Endometrium (tissue), 2 donors: ENCODE results near the gene PRPF31.
A peak's percentile ranks its signal among the peaks of the same experiment; 100 is the strongest.

ENCODE experiments used
- FAIRE-seq: peaks from 2 replicates; lab custom pipeline; 2012; peaks lifted over from hg19 to GRCh38; lab: Jason Lieb, UNC
- donor health status: control.
- donor health status: control.

PRPF31 gene

GRCh38 chr19:54108496-54108895 is 7.1 kb upstream of the PRPF31 start:
- no peak for FAIRE-seq

- FAIRE-seq = no peak
These were observed 5.9 kb upstream of the PRPF31 start for GRCh38 chr19:54109651-54110050.

GRCh38 chr19:54114340-54115108 is 1.0 kb upstream of the PRPF31 start:
- no peak for FAIRE-seq

DNA sequence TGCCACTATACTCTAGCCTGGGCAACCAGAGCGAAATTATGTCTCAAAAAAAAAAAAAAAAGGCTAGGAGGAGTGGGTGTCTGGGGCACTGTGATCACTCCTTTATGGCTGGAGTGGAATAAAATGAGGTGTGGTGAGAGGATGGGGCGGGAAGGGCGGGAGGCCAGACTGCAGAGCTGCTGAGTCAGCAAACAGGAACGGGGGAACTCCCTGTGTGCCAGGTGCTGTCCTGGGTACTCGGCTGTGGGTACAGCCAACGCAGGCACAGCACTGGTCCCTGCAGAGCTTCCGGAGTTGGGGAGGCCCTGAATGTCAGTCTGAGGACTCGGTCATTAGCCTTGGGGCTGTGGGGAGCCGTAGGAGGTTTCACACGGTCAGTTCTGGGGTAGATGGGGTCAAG is 5.7 kb downstream of the PRPF31 start:
- FAIRE-seq = no peak

DNA sequence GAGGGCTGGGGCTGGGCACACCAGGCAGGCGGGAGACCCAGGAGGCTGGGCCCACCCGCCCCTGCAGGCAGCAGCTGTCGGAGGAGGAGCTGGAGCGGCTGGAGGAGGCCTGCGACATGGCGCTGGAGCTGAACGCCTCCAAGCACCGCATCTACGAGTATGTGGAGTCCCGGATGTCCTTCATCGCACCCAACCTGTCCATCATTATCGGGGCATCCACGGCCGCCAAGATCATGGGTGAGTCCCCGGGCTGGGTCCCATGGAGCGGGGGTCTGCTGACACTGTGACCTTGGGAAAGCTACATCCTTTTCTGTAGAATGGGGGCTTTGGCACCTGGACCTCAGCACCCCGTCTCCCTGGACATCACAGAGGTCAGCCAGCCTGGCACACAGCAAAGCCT is 8.1 kb downstream of the PRPF31 start:
- no peak for FAIRE-seq

DNA sequence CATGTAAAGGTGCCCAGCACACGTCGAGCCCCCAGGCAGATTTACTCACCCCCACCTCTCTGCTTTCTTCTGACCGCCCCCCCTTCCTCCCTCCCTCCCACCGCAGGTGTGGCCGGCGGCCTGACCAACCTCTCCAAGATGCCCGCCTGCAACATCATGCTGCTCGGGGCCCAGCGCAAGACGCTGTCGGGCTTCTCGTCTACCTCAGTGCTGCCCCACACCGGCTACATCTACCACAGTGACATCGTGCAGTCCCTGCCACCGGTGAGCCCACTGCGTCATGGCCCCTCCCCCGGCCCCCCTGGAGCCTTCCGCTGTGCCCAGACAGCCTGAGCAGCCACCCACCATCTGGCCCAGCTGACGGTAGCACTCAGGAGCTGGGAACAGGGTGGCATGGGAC is 8.8 kb downstream of the PRPF31 start:
- no peak for FAIRE-seq

GRCh38 chr19:54125713-54126112 is 10.2 kb downstream of the PRPF31 start:
- FAIRE-seq = no peak

DNA sequence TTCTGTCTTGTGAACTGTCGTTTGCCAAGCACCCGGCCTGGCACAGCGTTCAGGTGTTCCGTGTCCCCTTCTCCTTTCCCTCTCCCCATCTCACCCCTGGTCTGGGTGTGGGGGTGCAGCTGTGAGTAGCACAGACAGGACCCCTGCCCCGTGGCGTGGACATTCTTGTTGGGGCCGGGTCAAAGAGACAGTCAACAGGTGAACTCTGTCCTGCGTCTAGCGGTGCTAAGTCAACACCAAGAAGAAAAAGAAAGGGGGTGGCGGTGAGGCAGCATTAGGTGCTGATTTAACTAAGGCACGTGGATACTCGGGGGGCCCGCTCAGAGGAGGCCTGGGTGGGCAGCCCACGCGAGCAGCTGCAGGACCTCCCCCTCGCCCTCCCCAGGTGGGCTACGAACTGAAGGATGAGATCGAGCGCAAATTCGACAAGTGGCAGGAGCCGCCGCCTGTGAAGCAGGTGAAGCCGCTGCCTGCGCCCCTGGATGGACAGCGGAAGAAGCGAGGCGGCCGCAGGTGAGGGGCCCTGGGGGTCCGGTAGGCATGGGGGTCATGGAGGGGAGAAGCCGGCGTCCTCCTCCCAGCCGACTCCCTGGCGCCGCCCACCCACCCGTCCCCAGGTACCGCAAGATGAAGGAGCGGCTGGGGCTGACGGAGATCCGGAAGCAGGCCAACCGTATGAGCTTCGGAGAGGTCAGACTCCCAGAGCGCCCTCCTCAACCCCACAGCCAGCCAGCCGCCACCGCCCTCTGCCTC is 12.3 kb downstream of the PRPF31 start:
- FAIRE-seq = no peak

- no peak for FAIRE-seq
These were observed 12.8 kb downstream of the PRPF31 start for GRCh38 chr19:54128441-54128725.

DNA sequence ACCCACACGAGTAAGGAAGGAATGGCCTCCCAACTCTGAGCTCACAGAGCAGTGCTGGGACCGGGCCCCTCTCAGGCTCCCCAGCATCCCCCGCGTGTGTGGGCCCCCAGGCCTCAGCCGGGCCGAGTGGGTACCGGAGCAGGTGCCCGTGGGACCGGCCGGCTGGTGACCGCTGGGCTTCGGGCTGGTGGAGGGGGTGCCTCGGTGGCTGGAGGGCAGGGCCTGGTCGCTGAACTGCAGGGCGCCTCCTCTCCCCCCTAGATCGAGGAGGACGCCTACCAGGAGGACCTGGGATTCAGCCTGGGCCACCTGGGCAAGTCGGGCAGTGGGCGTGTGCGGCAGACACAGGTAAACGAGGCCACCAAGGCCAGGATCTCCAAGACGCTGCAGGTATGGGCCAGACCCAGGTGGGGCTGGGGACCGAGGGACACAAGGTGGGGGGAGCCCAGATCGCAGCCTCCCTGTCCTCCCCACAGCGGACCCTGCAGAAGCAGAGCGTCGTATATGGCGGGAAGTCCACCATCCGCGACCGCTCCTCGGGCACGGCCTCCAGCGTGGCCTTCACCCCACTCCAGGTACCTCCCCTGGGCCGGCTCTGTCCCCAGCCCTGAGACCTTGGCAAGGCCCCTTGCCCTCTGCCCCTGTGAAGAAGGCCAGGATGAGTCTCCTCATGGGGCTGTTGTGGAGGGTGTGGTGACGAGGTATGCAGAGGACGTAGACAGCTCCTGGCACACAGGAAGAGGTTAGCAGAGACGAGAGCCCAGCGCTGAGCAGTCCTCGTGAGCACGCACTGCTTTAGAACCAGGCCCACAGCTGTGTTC is 13.5 kb downstream of the PRPF31 start:
- no peak for FAIRE-seq

DNA sequence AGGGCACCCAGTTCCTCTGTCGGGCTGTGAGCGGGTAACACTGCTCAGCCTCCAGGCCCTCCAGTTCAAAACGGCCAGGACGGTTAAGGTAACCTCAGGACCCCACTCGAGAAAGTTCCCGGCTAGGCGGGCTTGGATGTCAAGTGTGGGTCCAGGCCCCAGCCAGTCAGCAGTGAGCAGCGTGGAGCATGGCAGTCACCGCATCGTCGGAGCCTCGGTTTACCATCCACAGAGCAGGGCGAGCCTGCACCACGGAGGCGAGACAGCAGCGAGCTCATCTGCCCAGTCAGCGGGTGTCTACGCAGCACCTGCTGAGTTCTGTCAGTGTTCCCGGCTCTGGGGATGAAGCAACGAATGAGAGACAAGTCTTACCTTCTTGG is 14.1 kb downstream of the PRPF31 start:
- no peak for FAIRE-seq

- no peak for FAIRE-seq
These were observed 17.9 kb downstream of the PRPF31 start for GRCh38 chr19:54133312-54133956.

GRCh38 chr19:54133957-54134590 is 18.5 kb downstream of the PRPF31 start:
- no peak for FAIRE-seq

DNA sequence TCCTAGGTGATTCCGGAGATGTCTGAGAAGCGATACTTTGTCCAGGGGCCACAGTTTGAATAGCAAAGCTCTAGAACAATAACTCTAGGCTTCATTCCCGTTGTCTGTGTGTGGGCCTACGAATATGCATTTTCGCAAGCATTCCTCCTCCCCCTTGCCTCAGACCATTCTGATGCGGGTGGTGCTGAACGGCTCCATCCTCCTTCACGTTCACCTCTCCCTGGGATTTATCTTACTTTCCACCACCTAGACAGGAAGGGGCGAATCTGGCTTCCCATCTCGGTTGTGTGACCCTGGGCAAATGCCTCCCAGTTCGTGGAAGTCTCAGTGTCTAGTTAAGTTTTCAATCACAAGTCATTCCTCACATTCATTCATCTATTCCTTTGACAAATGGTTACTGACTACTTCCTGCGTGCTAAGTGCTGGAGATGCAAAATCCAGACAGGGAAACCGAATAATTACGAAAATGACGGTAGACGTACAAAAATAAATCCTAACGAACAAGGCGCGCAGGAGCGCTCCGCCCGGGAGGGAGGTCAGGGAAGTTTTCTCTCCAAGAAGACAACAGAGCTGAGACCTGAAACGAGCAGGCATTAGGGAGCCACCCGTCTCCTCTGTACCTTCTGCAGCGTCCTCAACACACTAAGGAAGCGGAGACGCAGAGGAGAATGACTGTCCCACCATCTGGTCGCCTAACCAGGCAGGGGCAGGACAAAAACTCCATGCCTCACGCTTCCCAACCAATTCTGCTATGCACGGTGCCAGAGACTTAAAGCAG is 20.7 kb downstream of the PRPF31 start:
- no peak for FAIRE-seq

- FAIRE-seq = peak; percentile 100
These were observed 21.5 kb downstream of the PRPF31 start for GRCh38 chr19:54136864-54137698.

- FAIRE-seq = no peak
These were observed 22.3 kb downstream of the PRPF31 start, which contains the start of gene CNOT3 for GRCh38 chr19:54137699-54138488. Gene CNOT3, plus strand, starts transcription at chr19:54137762. Its CDS starts 5,217 bp downstream, at chr19:54142979.

GRCh38 chr19:54138489-54139256 is 23.1 kb downstream of the PRPF31 start:
- FAIRE-seq = no peak

DNA sequence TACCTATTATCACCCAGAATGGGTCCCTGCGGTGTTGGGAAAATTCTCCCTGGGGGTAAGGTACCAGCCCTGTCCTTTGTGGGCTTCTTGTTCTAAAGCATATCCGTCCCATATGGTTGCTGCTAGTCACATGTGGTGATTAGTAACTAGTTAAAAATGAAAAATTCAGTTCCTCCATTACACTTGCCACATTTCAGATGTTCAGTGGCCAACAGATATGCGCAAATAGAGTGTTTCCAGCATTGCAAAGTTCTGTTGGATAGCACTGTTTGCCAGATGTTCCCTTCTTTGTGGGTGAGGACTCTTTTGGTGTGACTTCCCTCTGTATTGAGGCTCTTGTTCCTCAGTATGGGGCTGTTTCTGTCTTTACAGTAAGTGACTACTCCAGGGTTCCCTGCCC is 25.8 kb downstream of the PRPF31 start:
- FAIRE-seq = no peak
